NCI-H774 (cell line): ENCODE results near the gene MINDY4.
"Not testable (repeated sequence)": the region's sequence is repeated elsewhere in the genome, so short reads cannot be mapped to it uniquely, and the experiment has no call there.

ENCODE experiments used
- DNase-seq: peaks from one replicate; lab custom pipeline; 2025; lab: John Stamatoyannopoulos, UW

MINDY4 gene

DNA sequence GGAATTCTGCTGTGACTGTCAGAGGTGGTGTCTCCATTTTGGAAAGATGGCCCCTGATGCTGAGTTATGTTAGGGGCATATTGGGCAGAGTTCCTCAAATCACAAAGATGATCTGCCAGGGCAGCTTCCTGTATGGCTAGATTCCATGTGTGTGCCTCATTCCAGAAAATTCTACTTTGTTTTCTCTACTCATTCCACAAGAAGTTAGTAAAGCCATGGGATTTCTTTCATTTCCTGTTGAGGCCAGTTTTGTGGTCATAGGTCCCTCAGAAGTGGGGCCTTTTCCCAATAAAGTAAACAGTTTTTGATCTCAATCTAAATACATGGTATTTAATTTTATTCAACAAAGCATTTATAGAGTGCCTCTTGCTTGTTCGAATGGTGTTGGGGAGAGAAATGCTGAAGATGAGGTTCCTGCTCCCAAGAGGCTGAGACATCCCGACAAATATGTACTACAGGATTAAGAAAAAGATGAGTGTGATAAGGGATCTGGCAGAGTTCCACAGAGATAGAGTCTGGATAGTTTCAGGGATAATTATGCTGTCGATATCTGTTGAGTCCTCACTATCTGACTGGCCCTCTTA lies 33.0 kb downstream of the MINDY4 start:
- DNase-seq = no peak

DNA sequence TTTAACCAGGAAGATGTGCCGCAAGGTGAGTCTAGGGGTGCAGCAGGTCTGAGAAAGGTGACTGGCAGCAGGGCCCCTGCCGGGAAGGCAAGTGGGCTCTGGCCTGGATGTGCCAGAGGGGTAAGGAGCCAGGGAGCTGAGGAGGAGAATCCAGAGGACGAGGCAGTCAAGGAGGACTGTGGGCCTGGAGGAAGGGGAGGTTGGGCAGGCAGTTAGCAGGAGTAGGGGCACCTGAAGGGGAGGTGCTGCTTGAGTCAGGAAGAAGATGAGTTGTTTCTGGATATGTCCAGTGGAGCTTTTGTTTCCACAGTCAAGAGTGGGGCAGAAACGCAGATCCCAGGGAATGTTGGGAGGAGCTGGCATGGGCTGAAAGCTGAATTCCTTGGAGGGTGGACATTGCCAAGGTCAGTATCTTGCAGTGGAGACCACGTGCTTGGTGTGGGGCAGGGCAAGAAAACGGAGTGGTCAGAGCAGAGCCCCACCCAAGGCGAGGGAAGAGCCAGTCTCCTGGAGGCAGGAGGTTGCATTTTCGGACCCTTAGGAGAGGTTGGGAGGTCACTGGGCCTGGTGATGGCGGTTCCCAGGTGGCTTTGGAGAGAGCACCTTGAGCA lies 34.0 kb downstream of the MINDY4 start:
- no peak for DNase-seq

DNA sequence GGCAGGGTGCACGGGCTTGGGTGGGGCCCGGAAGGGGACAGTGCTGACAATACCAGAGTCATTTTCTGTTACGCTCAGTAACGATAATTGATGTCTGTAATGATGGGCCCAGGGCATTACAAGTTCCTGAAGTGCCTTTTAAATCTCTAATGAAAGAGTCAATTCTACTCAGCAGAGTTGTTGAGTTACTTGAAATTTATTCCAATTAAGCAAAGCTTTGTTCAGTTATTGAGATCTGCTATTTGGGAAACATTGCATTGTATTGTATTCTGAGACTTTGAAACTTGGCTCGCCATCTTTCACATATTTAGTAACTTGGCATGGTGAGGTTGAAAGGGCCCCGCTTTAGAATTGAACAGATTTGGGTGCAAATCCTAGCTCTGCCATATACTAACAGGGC lies 34.7 kb downstream of the MINDY4 start:
- no peak for DNase-seq

DNA sequence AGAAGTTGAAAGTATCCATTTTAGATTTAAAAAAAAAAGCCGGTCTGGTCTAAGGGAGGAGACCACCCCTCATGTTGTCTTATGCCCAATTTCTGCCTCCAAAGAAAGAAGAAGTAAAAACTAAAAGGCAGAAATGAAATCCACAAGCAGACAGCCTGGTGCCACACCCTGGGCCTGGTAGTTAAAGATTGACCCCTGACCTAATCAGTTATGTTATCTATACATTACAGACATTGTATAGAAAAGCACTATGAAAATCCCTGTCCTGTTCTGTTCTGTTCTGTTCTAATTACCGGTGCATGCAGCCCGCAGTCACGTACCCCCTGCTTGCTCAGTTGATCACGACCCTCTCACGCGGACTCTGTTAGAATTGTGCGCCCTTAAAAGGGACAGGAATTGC lies 36.3 kb downstream of the MINDY4 start:
- DNase-seq = not testable (repeated sequence)

DNA sequence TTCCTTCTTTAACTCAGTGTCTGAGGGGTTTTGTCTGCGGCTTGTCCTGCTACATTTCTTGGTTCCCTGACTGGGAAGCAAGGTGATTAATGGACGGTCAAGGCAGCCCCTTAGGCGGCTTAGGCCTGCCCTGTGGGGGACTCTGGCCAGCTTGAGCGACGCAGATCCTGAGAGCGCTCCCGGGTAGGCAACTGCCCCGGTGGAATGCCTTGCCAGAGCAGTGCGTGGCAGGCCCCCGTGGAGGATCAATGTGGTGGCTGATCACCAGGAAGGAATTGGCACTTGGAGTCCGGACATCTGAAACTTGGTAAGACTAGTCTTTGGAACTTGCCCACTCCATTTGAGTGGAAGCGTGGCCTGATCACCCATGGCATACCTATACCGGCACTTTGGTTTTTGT lies 36.7 kb downstream of the MINDY4 start:
- not testable (repeated sequence) for DNase-seq

DNA sequence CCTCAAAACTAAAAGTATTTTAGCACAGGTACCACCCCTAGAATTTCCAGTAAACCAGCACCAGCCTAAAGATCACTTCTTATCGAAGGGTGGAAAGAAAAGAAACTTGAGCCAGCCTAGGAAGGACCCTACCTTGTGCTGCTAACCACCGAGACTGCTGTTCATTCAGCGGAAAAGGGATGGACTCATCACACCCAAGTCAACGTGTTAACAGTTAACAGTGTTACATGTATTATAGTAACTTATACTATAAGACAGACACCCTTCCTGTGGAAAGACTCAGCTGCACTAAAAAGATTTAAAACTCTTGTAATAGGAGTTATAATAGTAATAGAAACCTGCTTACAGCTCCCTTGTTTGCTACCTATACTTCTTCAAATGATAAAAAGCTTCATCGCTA lies 39.8 kb downstream of the MINDY4 start:
- no peak for DNase-seq

DNA sequence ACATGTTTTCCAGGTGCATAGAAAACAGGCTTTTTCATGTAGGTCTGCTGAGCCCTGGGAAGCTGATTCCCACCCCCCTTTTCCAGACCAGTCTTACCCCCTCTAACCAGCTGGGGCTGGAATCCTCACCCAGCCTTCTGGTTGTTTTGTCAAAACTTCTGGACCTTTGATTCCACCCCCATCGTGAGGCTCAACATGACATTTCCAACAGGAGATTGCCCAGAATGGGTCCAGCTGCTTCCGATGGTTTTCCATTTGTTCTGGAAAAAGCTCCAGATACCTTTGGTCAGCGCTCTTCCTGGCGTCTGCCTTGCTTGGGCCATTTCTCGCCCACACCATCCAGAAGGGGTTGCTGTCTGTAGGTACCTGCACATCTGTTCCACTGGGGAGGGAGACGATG lies 41.5 kb downstream of the MINDY4 start:
- no peak for DNase-seq

DNA sequence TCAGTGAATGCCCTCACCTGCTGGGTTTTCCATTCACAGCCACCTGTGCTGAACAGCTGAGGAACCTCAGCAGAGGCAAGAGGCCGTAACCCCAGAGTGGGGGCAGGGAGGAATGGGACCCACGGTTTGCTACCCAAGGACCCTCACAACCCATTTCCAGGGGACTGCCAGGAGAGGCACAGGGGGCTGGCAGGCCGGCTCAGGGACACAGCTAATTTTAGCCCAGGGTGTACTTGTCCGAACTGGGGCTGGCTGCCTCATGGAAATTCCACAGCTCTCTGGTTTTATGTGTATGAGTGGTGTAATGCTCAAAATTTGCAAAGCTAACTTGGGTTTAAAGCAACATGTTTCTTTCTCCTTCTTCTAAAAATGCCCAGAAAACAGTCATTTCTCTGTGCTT lies 42.2 kb downstream of the MINDY4 start:
- no peak for DNase-seq

DNA sequence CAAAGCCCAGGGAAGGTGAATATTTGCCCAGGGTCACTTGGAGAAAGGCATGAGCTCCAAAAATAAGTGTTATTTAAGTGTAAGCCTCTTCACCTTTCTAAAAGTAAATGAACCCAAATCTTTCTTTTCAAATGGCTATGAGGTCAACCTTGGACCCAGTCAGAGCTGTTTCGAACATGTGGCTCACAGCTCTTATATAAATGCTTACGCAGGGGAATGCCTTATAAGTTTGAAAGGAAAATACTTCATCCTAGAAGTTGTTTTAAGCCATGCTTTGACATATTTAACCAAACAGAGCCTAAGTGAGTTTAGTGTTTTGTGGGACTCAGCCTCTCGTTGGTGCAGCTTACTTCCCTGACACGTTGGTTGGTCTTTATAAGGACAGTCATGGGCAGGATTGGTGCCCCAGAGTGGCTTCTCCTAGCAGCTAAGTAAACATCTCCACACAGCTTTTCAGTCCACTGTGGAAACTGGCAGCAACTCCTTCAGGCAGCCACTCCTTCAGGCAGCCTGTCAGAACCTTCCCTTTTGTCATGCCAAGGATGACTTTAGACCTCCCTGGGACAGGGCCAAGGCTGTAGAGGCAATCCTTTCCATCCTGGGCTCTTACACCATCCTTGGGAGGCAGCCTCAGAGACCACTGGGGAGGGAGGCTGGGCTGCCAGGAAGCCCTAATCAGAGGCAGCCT lies 43.6 kb downstream of the MINDY4 start:
- DNase-seq = no peak

DNA sequence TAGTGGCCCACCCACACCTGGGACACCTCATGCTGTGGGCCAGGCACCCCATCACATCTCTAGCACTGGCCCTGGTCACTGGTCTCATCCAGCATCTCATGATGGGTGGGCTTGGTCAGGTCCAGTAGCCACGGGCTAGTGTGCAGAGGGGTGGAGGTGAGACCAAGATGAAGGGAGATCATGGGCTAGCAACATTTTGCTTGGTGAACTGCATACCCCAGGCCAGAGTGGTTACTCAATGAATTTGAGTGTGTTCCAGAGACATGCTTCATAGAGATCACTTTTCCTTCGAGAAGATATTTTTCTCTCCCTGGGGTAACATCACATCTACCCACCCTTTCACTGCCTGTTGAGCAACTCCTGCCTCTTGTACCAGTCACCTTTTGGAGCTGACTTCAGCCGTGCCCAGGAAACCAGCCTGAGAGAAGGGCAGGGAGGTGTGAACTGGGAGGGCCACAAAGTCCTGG lies 44.2 kb downstream of the MINDY4 start:
- DNase-seq = no peak

DNA sequence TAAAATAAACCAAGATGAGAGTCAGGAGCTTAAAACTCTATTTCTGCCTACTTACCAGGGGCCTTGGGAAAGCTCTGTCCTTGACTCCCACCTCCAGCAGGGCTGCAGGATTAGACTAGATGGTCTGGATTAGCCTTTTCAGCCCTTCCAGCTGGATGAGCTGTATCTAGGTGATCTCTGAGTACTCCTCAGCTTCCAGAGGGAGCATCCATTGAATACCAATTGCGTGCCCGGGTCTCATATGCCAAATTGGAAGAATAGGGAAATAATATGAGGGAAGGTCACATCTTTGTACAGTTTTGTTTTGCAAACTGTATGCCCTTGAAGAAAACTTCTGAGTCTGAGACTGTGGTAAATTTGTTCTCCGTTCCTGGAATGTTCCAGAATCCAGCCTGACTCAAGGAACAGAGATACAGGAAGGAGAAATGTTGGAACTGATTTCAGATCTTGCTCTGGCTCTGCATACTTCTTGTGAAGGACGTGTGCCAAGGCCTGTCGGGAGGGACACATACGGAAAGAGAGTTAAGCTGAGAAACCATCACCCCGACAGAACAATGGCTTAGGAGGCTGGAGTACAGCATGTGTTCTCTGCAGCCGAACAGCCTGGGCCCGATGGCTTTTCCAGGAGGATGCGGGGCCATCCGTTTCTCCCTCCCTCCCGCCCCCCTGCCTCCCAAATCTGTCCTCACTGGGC lies 44.9 kb downstream of the MINDY4 start:
- DNase-seq = no peak

DNA sequence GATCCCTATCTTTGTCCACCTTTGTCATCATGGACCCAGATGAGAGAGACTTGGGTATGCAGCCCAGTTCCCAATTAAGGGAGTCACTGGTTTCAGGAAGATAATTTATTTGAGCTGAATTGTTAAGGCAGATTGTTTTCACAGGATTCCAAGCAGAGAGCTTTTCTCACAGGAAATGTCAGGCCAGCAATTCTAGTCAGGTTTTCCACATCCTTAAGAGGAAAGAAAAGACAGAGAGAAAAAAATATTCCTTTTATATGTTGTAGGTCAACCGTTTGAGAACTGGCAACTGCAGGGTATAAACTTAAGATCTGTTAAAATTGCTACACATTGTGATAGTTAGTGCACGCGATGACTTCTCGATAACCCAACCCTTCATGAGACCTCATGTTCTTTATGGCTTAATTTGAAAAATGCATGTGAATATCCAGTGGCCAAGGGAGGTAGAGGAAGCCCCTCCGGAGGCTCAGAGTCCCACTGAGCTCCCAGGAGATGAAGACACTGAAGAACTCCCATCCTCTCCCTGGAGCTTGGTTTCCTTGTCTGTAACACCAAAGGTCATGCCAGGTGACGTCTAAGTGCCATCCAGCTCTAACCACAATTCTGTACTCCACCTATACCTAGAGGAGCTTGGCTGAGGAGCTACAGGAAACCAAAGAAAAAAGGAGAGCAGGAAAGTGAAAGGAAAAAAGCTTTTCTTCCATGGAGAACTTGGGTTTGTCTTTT lies 45.6 kb downstream of the MINDY4 start:
- DNase-seq = no peak

DNA sequence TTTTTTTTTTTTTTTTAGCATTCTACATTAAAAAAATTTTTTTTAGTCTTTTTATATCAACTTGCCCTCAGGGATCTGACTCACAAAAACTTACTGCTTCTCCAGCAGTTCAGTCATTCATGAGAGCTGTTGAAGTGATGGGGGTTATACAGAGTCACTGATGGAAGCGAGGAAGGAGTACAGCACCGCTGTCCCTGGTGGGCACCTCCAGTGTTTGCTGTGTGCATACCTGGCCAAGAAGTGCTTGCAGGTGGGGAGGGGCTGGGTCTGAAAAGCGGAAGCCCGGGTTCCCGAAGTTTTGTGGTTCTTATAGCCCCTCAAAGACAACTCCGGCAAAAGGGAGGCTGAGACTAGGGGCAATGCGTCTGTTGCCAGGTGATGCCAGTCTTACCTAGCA lies 46.2 kb downstream of the MINDY4 start:
- DNase-seq = no peak

DNA sequence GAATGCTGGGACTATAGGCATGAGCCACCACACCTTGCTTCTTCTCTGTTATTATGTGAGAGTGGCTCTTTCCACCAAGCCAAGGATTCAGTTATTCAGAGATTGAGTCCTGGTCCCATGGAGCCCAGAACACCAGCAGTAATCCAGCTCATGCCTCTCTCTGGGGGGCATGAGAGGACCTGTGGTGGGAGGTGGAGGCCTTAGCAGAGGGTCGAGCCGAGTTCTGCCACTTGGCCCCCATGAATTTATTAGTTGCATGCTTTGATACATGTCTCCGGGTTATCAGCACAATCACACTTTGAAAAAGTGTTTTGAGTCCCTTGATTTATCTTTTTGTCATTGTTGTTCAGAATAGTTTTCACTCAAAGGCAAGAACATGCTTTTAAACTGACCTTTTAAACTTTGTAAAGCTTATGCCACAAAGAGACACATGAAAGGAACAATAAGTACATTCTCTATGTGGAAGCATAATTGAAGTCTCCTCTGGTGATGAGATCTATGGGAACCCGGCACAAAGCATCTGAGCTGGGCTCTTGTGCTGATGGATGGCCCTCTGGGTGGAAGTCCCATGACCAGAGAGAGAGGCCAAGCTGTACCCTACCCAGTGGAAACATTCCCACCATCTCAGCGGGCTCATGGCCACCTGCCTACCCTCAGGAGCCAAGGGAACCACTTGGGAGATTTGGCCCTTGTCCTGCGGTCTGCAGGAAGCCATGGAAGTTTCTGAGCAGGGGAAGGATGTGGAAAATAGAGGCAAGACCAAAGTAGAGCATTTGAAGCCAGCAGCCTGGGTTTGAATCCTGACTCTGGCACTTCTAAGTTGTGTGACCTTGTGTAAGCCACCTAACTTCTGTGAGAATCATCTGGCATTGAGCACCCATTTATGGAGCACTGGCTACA lies 53.9 kb downstream of the MINDY4 start:
- no peak for DNase-seq

DNA sequence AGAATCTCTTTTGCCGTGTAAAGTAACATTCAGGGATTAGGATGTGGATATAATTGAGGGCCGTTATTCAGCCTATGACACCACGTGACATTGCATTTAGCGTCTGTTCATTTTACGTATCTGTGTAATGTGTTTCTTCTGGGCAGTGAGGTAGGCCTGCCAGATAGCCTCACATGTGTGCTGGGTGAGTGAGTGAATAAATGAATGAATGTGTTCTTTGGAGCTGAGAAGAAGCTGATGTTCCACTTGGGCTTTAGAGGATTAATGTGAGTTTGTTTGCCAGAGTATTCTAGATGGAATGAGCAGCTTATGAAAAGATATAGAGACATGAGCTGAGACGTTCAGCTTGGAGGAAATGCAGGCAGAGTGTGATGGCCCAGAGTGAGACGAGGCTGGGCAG lies 55.0 kb downstream of the MINDY4 start:
- DNase-seq = no peak

DNA sequence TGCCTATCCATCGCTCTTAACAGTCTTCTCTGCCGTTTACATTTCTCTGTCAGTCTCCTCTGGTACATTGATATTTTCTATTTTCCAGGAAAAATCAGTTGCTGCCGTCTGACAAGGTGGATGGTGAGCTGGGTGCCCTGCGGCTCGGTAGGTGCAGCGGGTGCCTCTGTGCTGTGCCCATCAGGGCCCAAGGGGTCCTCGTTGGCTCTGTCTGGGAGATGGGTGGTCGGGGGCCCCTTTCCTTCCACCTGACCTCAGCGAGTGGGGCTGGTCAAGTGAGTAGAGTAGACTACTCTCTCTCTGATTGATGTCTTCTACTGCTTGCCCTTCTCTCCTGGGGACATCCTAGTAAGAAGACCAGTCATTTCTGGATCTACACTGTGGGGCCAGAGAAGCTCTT lies 57.4 kb downstream of the MINDY4 start:
- DNase-seq = no peak

DNA sequence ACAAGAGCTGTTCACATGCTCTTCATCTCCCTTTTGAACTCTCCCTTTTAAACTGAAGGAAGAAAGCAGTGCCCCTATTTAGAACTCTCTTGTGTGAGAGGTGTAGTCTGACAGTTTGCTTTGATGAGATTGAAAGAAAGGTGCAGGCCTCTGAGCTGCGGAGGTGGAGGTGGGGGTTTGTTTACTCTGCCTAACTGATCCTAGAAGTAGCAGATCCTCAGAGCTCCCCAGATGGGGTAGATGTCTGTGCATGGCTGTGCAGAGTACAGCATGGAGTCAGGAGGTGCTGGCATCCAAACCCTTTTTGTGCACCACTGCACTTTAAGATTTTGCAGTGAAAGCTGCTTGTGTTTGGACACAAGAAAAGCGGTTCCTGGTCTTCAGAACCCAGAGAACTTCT lies 58.3 kb downstream of the MINDY4 start:
- DNase-seq = no peak

DNA sequence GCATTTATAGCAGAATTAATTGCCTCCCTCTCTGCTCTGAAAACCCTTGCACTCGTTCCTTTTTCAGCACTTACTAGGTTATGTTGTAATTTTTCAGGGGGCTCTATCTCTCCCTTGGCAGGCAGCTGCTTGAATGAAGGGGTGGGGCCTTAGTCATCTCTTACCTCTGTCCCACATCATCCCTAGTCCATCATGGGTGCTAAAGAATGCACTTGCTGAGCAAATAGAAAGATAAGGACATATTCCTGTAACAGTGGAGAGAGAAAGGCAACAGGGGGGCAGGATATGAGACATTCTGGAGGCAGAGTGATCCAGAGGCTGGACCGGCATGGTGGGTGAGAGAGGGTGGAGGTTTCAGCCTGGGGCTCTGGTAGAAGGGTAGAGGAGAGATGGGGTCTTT lies 60.0 kb downstream of the MINDY4 start:
- no peak for DNase-seq

DNA sequence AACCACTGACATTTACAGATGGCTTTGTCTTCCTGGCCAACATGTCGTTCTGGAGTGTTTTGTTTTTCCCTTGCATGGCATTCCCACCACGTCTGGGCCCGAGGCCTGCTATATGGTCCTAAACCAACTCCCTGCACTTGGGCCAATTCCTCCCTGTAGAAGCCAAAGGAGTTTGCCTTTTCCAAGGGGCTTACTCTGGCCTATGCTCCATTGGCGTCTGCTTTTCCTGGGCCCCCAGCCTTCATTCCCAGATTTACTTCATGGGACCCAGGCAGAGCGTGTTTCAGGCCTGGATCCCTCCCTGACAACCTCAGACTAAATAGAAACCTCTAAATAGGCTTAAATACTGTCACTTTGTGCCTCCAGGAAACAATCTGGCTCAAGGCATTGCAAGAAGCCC lies 60.7 kb downstream of the MINDY4 start:
- DNase-seq = no peak

DNA sequence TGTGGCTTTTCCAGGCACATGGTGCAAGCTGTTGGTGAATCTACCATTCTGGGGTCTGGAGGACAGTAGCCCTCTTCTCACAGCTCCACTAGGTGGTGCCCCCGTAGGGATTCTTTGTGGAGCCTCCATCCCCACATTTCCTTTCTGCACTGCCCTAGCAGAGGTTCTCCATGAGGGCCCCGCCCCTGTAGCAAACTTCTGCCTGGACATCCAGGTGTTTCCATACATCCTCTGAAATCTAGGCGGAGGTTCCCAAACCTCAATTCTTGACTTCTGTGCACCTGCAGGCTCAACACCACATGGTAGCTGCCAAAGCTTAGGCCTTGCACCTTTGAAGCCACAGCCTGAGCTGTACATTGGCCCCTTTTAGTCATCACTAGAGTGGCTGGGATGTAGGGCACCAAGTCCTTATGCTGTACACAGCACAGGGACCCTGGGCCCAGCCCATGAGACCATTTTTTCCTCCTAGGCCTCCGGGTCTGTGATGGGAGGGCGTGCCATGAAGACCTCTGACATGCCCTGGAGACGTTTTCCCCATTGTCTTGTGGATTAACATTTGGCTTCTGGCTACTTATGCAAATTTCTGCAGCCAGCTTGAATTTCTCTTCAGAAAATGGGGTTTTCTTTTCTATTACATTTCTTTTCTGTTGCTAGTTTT lies 62.9 kb downstream of the MINDY4 start:
- DNase-seq = not testable (repeated sequence)

DNA sequence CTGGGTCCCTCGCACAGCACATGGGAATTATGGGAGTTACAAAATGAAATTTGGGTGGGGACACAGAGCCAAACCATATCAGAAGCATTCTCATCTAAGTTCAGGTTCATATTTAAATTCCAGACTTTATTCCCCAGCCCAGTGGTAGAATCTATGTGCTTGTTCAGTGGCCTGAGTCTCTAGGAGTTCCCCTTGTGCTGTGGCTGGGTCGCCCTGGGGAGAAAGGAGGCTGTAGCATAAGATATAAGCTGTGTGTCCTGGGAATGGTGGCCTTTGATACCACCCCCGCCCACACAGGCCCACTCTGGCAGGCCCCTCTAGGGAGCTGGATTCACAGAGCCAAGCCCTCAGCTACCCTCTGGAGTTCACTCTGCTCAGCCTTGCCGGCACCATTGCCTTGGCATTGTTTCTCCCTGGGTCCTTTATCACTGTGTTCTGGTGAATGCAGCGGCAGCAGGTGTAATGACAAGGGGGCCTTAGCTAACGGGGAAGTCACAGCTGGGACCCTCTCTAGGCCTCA lies 64.2 kb downstream of the MINDY4 start:
- no peak for DNase-seq
